Erythroblast (primary cell): ENCODE measurements around the gene STK17B.
A peak's percentile ranks its signal among the peaks of the same experiment; 100 is the strongest.

Experiments
- DNase-seq, 2 experiments: peaks; one replicate each; lab custom pipeline; 2025; lab: John Stamatoyannopoulos, UW
- GATA1 ChIP-seq: IDR thresholded peaks from 2 replicates; pipeline ENCODE4 v1.6.1; 2011; ENCODE audit warnings: low read depth, mild to moderate bottlenecking, control low read depth, low read length, moderate library complexity
- POLR2A ChIP-seq: IDR thresholded peaks from 2 replicates; pipeline ENCODE4 v1.6.1; 2011; ENCODE audit warnings: mild to moderate bottlenecking, low read length

The STK17B gene

DNA sequence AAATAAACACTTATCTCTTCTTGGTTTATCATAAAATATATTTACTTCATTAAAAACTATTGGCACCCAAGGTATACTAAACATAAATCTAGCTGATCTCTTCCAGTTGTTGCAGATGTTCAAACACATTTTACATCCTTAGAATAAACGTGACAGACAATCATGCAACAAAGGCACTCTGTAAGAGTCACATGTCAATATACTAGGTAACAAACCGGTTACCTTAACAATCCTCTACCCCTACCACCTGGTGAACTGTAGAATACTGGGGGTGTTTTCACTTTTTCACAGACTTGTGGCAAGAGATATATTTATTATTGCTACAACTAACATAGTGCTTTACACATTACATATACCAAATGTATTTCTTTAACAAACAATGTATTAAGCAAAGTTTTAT is 15.8 kb downstream of the STK17B start:
- TF ChIP-seq POLR2A (no peak), GATA1 (no peak)
- DNase-seq: no peak

DNA sequence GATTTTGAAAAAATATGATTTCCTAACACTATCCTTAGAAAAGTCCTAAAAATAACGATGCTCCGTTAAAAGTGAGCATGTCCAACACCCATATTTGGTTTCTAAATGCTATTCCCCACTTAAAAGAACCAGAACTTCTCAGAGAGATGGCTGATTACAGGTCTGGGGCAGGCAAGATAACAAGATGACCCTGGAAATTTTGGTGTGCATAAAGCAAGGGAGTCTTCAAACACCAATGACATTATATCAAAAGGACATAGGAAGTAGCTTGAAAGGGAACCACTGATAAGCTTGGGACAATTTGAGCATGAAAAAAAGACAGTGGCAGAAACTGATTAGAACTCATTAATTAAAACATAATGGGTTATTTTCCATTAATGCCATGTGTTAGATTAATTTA is 17.9 kb downstream of the STK17B start:
- no peak for TF ChIP-seq POLR2A
- TF ChIP-seq GATA1: no peak
- DNase-seq: peak; percentile 25 to 72

DNA sequence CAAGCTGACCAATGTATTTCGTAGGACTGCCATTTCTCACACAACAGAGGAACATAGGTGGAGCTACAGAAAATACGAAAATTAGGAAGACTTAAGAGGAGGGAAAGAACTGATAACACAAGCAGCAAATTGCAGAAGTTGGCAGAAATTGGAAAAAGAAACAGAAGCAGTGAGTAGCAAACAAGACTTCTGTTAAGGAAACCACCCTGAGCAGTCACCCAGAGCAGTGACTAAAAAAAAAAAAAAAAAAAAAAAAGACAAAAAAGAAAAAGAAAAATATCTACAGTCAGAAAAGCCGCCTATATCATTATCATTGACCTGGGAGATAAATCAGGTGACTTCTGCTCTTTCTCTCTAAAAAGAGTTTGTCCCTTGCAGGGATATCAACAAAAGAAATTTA is 21.4 kb downstream of the STK17B start:
- no peak for TF ChIP-seq GATA1
- TF ChIP-seq POLR2A: no peak
- DNase-seq: no peak

DNA sequence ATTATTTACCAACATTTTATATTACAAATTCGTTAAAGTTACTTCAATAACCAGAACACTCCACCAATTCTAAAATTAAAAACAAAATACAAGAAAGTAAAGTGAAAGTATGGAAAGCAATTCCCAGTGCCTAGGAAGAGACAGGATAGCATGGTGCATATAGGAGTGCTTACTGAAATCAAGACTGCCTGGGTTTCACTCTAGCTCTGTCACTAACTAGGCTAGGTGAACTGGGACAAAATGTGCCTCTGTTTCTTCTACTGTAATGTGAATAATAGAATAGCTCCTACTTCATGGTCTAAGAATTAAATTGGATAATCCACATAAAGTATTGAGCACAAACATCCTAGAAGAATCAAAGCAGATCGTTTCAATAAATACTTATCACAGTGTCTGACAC is 22.6 kb downstream of the STK17B start:
- TF ChIP-seq GATA1: no peak
- no peak for TF ChIP-seq POLR2A
- no peak for DNase-seq

DNA sequence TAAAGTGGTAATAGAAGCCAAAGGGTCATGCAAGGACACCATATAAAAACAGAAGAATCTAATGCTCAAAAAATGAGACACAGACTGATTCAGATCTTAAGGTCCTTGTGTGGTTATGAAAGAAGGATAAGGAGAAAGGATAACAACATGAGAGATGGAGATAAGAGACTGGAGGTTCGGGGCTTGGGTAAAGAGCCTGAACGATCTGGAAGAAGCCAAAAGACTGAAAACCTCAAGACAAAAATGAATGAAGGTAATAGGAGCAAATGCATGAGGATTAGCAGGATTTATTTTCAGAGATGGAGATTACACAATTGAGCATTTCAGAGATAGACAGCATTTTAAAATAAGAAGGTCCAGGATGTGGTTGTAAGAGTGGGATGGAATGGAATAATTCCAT is 26.1 kb downstream of the STK17B start:
- DNase-seq: no peak
- TF ChIP-seq POLR2A (no peak), GATA1 (no peak)

DNA sequence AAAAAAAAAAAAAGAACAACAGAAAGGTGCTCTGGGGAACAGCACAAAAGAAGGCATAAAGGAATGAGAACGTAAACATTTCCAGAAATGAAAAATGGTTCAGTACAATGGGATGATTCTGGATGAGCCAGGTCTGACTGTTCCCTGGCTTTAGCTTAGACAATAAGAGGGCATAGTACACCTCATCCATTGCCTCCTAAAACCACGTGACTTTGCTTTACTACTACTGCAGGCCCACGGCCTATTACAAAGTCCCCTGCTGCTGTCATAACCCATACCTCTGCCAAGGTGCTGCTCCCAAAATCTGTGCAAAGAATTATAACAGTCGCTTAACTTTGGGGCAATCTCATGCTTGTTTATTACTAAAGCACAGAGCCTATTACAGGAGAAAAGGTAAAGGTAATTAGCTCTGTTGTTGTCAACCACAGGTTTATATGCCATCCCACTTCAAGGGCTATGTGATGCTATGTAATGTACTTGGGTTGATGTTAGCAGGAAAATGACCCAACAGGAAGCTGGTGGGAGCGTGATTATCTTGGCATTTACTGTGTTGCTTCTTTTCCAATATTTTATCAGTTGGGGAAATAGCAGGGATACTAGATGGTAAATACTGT is 26.8 kb downstream of the STK17B start:
- no peak for DNase-seq
- TF ChIP-seq POLR2A (no peak), GATA1 (no peak)

DNA sequence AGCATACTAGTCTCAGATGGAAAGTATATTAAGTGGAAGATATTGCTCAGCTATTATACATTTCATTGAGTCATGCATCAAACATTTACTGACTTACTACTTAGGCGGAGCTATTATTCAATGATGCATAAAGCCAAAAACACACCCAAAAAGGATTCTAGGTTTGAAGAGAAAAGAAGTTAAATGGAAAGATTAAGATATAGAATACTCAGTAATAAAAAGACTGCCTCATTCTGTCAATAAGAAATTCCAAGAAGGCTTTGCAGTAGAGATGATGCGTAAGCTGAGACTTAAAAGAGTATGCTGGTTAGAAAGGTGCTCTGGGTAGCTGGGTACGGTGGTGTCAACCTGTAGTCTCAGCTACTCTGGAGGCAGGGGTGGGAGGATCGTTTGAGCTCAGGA is 27.6 kb downstream of the STK17B start:
- TF ChIP-seq POLR2A (no peak), GATA1 (no peak)
- DNase-seq: no peak

DNA sequence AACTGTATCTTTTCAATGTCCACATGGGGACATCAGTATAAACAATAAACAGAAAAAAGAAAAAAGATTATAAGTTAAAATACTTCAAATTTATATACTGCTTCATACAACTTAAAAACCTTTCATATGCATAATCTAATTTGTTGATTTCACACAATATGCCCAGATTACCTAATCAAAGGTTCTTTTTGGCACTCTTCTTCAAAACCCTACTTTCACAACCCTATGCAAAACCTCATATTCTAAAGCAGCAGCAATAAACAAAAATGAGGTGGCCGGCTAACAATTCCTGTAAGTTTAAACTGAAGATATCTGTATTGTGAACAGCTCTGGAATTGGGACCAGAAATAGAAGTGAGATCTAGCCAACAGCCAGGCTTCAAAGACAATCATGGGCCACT is 28.6 kb downstream of the STK17B start:
- no peak for DNase-seq
- no peak for TF ChIP-seq POLR2A
- TF ChIP-seq GATA1: no peak

DNA sequence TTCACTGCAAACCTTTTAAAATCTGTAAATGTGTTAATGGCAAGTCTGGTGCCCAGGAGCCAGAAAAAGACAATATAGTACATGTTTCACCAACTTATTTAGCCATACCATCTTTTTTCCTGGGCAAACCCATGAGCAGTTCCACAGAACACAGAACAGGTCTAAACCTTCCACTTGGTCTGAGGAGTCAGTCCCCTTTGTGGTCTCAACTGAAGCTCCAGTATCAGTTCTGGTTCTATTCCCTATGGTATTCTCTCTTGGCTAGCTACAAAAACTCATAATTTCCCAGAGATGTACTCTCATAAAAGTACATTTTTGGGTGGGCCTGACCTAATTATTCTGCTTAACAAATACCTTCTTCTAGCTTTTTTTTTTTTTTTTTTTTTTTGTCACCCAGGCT is 31.2 kb downstream of the STK17B start:
- TF ChIP-seq POLR2A (no peak), GATA1 (no peak)
- DNase-seq: no peak

DNA sequence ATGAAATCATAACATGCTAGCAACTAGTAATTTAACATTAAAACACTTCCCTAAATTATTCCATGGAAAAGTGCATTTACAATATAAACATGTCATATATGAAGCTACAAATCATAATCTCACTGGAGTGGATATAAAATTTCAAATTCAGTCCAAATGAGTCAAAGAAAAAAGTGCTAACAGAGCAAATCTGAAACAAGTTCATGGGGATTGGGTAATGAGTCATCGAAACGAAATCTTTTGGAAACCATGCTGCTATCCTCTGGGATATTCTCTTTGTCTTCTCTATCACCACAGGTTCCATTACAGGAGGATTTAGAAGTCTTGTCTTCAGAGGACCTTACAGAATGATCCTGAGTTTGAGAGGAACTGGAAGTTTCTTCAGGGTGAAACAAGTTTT is 34.1 kb downstream of the STK17B start:
- no peak for TF ChIP-seq GATA1
- TF ChIP-seq POLR2A: no peak
- no peak for DNase-seq

DNA sequence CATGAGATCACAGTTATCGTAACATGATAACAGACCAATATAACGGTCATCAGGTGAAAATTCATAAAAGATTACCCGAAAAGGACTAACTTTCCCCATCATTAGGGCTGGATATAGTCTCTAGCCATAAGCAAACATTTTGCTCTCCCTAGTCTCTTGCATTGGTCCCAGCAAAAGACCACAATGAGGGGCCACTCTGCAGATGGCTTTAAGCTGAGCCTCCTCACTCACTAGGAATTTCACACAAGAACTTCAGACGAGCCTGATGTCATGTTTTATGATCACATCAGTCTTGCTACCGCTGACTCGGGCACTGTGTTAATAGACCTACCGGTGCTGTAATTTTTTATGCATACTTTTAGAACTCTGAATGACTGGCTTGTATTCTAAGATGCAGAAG is 35.2 kb downstream of the STK17B start:
- no peak for TF ChIP-seq POLR2A
- no peak for TF ChIP-seq GATA1
- no peak for DNase-seq

DNA sequence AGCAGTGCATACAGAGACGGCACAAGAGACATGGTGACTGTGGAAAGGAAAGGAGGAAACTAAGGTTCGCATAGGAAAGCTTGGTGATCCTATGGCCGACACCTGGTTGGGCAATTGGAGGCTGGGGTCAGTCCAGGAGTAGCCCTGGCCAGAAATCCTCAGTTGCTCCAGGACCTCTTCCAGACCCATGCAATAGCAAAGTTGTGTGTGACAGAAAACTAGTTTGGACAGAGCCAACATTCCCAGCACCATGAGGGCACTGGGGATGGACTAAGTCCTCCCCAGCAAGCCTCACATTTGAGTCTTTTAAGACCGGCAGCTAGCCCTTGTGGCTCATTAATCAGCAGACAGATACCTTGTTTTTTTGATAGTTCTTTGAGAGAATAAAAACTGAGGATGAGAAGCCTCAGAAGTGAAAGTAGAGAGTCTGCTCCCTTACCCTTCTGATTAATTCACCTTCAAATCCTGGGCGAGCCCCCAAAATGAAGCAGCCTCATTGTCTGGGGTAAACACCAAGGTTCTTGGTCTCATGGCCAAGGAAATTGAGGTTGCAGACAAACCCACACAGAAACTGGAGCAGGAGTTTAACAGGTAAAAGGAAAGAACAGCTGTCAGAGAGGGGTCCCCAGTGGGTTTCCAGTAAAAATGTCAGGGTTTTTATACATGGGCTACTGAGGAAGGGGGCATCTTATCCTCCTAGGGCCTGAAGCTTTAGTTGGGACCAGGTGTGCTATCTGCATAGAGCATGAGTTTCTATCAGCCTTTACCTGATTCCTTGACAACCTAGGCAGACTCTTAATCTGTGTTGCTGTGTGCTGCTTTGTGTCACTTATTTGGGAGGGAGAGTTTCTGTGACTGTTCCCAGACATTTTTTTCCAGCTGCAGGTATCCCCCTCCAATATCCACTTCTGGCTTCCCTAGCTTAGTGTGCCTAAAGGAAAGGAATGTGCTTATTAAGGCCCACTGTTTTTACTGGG is 39.1 kb downstream of the STK17B start:
- DNase-seq: peak; percentile 3 to 11

DNA sequence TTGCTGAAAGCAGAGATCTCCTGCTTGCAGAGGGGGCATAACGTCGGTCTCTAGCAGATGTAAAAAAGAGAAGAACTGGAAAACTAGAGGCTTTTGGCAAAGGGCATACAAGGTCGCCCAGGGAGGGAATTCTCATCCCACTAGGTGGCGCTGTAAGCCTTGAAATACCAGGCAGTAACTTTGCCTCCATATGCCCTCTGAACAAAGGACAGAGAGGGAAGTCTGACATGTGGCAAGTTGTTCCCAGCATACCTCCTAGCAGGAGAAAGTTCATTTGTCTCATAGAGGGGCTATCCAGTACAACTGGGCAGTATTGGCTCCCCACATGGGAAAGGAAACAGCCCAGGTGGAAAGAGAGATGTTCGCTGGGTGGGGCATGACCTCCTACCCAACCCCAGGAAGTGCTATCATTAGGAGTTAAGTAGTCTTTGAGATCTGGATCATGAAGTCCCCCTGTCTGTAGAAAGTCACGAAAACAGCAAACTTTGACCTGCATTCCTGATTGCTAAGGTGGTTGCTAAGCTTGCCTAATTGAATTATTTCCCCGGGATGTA is 39.9 kb downstream of the STK17B start:
- TF ChIP-seq POLR2A (no peak), GATA1 (no peak)
- peak; percentile 75 to 83 for DNase-seq

More for the DNA sequence above, 39.1 kb downstream of the STK17B start:
- TF ChIP-seq POLR2A (no peak), GATA1 (no peak)
